Right lobe of liver (tissue), 6 donors: ENCODE data around the gene HOXD10. TPM values are rescaled to one million over a fixed set of nuclear protein-coding genes. Genes with fewer than 3 reads are reported as not detected.

Experiments used
- ATAC-seq, 4 donors: fragments of 200-7000 bp; cut with Tn5 transposase; one replicate each; pipeline ENCODE4 v1.9.1; 2020; ENCODE audit warnings: mild to moderate bottlenecking in 4 of 4, moderate library complexity in 4 of 4
- DNase-seq, 3 donors: peaks; one replicate each; pipeline ENCODE4 v3.0.0-alpha.2; 2020
- H3K27ac ChIP-seq, 3 donors: fragments of 200-600 bp; one replicate each; pipeline ENCODE4 v1.8.0; 2022
- H3K27me3 ChIP-seq, 2 donors: fragments of 200-600 bp; one replicate each; pipeline ENCODE4 v1.8.0; 2022
- H3K36me3 ChIP-seq, 4 donors: fragments of 200-600 bp; sonication (generic) in 1 of 4; one replicate each; pipeline versions ENCODE4 v1.5.1 to v1.8.0; 2017 to 2022; ENCODE audit warnings: control low read depth in 1 of 4
- H3K4me1 ChIP-seq, 4 donors: fragments of 200-600 bp; sonication (generic) in 1 of 4; one replicate each; pipeline versions ENCODE4 v1.5.1 to v1.8.0; 2017 to 2022; ENCODE audit warnings: control low read depth in 1 of 4
- H3K4me3 ChIP-seq, 3 donors: fragments of 200-600 bp; one replicate each; pipeline ENCODE4 v1.8.0; 2022
- H3K9me3 ChIP-seq, 4 donors: fragments of 200-600 bp; sonication (generic) in 1 of 4; one replicate each; pipeline versions ENCODE4 v1.5.1 to v1.8.0; 2017 to 2022; ENCODE audit warnings: control low read depth in 1 of 4
- POLR2A ChIP-seq: fragments of 450-650 bp; IDR thresholded peaks from one replicate; pipeline ENCODE4 v1.6.1; 2017; ENCODE audit warnings: antibody characterized with exemption, mild to moderate bottlenecking
- WGBS: methylation state at CpG from one replicate; pipeline ENCODE4 v1.1.6; 2018; ENCODE audit warnings: low coverage, low lambda C conversion rate; ENCODE audit not compliant: insufficient coverage; ENCODE audit errors: missing lambda C conversion rate; 5-methylcytosine and 5-hydroxymethylcytosine counted together
- intact Hi-C, 2 donors: fragments of 100-400 bp; cut with DNase I; formaldehyde crosslinking; loops; one replicate each; pipeline versions ENCODE4 v1.11.2 to v1.14.1; 2022
- total RNA-seq, 6 experiments: library from RNA; depleted of rRNA in 2 of 6; stranded (reverse); fragments of >200 nt in 2 of 6; fragmentation: NEBNext Ultra II Directional in 3 of 6; extraction: Animal tissue kit (Norgen Biotek cat#: 25700) in 3 of 6; gene quantifications; one replicate each; pipeline versions ENCODE4 v1.1.0 to v1.2.4, GENCODE V29; 2016 to 2023
- TF ChIP-seq, protein P1 (sequence below), 4 donors: fragments of 200-600 bp in 3 of 4; fragments of 450-650 bp in 1 of 4; IDR thresholded peaks; one replicate each; pipeline versions ENCODE4 v1.5.1 to v1.8.0; 2016 to 2022; ENCODE audit warnings: antibody characterized with exemption in 4 of 4, mild to moderate bottlenecking in 2 of 4
- donor health status: DM: no; HTN: yes; CAD: no.
- donor health status: DM: no; HTN: no; CAD: no.
- donor health status: DM: no; HTN: no; CAD: no.
- donor health status: DM: no; HTN: yes; CAD: no.
- donor health status: DM: no; HTN: yes; CAD: no.

Gene HOXD10
- total RNA-seq, 6 experiments from 2014 or later: not detected

DNA sequence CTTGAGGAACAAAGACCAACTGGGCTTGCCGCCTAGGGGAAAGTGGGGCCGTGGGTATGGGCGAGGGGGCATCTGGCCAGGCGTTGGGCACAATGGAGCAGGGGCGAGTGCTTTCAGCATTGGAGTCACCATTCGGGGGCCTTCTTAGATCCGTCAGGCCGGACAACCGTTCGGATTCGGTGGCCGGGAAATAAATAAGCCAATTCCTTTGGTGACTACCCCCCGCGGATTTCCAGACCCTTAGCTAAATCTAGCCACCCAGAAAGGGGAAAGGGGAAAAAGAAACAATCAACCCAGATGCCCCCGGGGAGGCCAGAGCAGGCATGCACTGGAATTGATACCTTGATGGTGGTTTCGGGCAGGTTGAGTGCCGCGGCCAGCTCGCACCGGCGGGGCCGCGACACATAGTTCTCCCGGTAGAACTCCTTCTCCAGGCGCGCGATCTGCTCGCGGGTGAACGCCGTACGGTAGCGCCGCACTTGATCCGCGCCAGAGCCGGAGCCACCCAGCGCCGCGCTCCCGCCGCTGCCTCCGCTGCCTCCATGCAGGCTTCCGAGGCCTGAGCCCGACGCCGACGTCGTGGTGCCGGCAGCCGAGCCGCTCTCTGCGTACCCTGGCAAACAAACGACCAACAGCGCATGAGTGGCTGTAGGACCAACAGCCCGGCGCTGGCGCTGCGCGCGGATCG, 34.6 kb upstream of the HOXD10 start:
- Histone ChIP-seq H3K4me3 (no peak overlapping the region), H3K36me3 (no peaks in the 10 kb centered on the region), H3K4me1 (peaks cover 0 to 6% (median 0%) of the 10 kb centered on the region in 4 donors), H3K27ac (no peak overlapping the region), H3K9me3 (no peaks in the 10 kb centered on the region), H3K27me3 (peaks cover 43 to 80% of the 10 kb centered on the region in 2 donors)
- DNase-seq (no peak), ATAC-seq (no peak)
- TF ChIP-seq, protein P1, sequence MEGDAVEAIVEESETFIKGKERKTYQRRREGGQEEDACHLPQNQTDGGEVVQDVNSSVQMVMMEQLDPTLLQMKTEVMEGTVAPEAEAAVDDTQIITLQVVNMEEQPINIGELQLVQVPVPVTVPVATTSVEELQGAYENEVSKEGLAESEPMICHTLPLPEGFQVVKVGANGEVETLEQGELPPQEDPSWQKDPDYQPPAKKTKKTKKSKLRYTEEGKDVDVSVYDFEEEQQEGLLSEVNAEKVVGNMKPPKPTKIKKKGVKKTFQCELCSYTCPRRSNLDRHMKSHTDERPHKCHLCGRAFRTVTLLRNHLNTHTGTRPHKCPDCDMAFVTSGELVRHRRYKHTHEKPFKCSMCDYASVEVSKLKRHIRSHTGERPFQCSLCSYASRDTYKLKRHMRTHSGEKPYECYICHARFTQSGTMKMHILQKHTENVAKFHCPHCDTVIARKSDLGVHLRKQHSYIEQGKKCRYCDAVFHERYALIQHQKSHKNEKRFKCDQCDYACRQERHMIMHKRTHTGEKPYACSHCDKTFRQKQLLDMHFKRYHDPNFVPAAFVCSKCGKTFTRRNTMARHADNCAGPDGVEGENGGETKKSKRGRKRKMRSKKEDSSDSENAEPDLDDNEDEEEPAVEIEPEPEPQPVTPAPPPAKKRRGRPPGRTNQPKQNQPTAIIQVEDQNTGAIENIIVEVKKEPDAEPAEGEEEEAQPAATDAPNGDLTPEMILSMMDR (IDR thresholded peaks at IDR 0.05): no peak
- no peak for TF ChIP-seq POLR2A
- WGBS: 4% methylated on average over 15 of the region's 62 CpGs
- intact Hi-C loops: loop anchor here in 1 of 2 donors (10.0 kb wide), 1 partner anchor 397 kb away; no protein-coding TSS in a partner anchor

DNA sequence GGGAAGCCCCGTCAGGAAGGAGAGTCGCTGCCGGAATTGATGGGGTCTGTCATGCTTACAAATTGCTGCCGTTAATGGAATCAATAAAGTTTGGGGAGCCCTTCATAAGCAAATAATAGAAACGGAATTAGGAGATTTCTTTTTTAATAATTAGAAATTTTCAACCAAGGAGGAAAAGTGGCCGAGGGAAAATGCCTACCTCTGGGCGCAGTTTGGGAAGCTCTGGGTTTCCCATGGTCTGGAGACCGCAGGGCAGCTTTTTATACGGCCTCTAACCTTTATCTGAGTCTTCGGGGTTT, 34.1 kb upstream of the HOXD10 start:
- Histone ChIP-seq H3K4me1 (peaks cover 0 to 6% (median 0%) of the 10 kb centered on the region in 4 donors), H3K27me3 (peaks cover 46 to 80% of the 10 kb centered on the region in 2 donors), H3K36me3 (no peaks in the 10 kb centered on the region), H3K27ac (no peak overlapping the region), H3K9me3 (no peaks in the 10 kb centered on the region), H3K4me3 (no peak overlapping the region)
- ATAC-seq (no peak), DNase-seq (no peak)
- intact Hi-C loops: loop anchor here in 1 of 2 donors (10.0 kb wide), 1 partner anchor 398 kb away; no protein-coding TSS in a partner anchor
- TF ChIP-seq POLR2A: no peak
- TF ChIP-seq, protein P1 (IDR thresholded peaks at IDR 0.05): no peak
- WGBS: 7% methylated on average over 10 of the region's 10 CpGs

DNA sequence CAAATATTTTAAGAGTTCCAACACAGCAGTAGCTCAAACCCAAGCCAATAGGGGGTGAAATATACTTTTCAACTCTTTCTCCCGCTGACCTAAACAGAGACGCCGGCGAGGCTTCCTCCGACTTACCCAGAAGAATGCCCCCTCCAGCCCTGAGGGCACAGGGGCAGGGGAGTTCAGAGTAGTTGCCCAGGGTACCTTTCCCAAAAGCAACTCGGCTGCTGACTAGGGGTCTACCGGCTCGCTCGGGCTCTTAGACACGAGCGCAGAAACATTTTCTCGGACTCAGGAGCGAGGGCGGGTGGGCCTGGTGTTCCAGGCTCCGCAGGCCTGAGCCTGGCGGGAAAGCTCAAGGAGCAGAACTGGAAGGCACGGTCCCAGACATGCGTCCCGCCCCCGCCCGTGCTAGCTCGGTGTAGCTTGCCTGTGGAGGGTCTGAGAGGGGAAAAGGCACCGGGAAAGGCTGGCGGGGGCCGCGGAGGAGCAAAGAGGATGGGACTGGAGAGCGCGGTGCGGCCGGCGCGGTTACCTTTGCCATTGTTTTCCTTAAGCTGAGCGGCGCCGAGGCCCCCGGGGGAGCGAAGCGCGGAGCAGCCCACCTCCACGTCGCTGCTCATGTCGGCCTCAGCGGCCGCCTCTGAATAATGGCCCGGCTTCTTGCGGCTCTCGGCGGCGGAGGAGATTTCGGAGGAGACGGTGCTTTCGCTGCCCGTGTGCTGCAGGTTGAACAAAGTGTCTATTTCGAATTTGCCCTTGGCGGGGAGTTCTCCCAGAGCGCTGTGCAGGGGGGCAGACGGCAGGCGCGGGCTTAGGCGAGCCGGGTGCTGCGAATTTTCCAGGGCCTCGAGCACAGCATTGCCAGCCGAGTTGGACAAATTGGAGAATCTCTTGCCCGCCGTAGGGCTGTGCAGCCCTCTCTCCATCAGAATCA, 33.5 kb upstream of the HOXD10 start:
- peaks cover 46 to 79% of the 10 kb centered on the region in 2 donors for H3K27me3 ChIP-seq
- 3% methylated on average over 22 of the region's 66 CpGs for WGBS
- no peaks in the 10 kb centered on the region for H3K36me3 ChIP-seq
- TF ChIP-seq POLR2A: no peak
- TF ChIP-seq, protein P1 (IDR thresholded peaks at IDR 0.05): no peak
- intact Hi-C loops: loop anchor here in 1 of 2 donors (10.0 kb wide), 1 partner anchor 398 kb away; no protein-coding TSS in a partner anchor
- ATAC-seq: no peak
- H3K9me3 ChIP-seq: no peaks in the 10 kb centered on the region
- H3K27ac ChIP-seq: no peak overlapping the region
- no peak for DNase-seq
- H3K4me1 ChIP-seq: peaks cover 0 to 9% (median 2%) of the 10 kb centered on the region in 4 donors
- no peak overlapping the region for H3K4me3 ChIP-seq

DNA sequence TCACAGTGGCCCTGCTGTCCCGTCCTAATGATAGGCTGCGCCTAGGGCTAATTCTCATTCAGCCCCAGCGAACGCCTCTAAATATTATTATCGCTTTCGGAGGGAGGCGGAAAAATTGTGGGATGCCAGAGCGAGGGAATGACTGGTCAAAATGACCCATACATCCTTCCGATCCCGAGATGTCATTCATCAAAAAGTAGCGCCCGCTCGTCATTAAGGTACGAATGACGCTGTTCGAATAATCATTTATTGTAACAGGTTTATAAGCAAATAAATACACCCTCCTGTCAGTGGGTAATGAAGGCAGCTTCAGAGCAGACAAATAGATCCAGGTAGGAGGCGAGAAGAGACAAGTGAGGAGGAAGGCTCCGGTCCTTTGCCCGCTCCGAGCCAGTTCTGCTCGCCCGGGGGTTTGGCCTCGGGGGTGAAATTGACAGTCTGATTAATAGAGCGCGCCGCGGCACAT, 32.7 kb upstream of the HOXD10 start, which contains the start of gene EVX2:
TSS of gene EVX2 (minus strand) at position 167 of the 466 bp plus-strand sequence. CDS start 186 bp downstream, outside the sequence.
- H3K27ac ChIP-seq: no peak within 1 kb of the TSS
- DNase-seq (no peak), ATAC-seq (no peak)
- H3K4me3 ChIP-seq: no peak within 1 kb of the TSS
- intact Hi-C loops: loop anchor here in 1 of 2 donors (10.0 kb wide), 1 partner anchor 399 kb away; no protein-coding TSS in a partner anchor
- TF ChIP-seq POLR2A: no peak
- TF ChIP-seq, protein P1 (IDR thresholded peaks at IDR 0.05): no peak
- H3K4me1 ChIP-seq: peaks cover 0 to 14% (median 4%) of the 10 kb centered on the region in 4 donors
- no peaks in the 10 kb centered on the region for H3K36me3 ChIP-seq
- H3K9me3 ChIP-seq: no peaks in the 10 kb centered on the region
- 14% methylated on average over 25 of the region's 27 CpGs for WGBS
- H3K27me3 ChIP-seq: peaks cover 46 to 79% of the 10 kb centered on the region in 2 donors
